ENCODE results near the gene PRKN. TPM values are rescaled to one million over a fixed set of nuclear protein-coding genes. Genes with fewer than 3 reads are reported as not detected.

Gene PRKN
- total RNA-seq, 1 donor from 2014 or later, result 5.1 TPM

DNA sequence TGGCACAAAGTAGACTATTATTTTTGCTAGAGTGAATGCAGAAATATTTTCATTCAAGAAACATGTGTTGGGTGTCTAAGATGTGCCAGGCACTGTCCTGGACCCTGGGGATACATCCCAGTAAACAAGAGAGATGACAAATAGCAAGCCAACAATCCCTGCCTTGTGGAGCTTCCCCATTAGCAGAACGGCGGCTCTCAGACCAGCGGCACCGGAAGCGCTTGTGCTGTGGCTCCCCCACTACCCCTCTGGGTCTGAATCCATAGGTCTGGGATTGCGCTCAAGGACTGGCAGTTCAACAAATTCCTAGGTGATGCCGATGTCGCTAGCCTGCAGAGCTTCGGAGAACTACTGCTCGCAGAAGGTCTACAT is 1355.2 kb downstream of the PRKN start:
- Mint-ChIP-seq H3K4me1 (ENCODE audit: unreplicated experiment) (no peaks in the 10 kb centered on the region), H3K9me3 (ENCODE audit: unreplicated experiment) (no peaks in the 10 kb centered on the region), H3K27ac (ENCODE audit: unreplicated experiment) (no peak overlapping the region), H3K27me3 (ENCODE audit: unreplicated experiment) (no peaks in the 10 kb centered on the region), H3K4me3 (ENCODE audit: unreplicated experiment) (no peak overlapping the region), H3K36me3 (ENCODE audit: low read depth, unreplicated experiment) (no peaks in the 10 kb centered on the region)
- TF ChIP-seq CTCF (IDR thresholded peaks at IDR 0.05; ENCODE audit: unreplicated experiment), result no peak
- DNase-seq (ENCODE audit: low spot score), result no peak

GRCh38 chr6:161370880-161371279 is 1356.7 kb downstream of the PRKN start:
- H3K27ac Mint-ChIP-seq (ENCODE audit: unreplicated experiment), result no peak overlapping the region
- no peaks in the 10 kb centered on the region for H3K27me3 Mint-ChIP-seq (ENCODE audit: unreplicated experiment)

DNA sequence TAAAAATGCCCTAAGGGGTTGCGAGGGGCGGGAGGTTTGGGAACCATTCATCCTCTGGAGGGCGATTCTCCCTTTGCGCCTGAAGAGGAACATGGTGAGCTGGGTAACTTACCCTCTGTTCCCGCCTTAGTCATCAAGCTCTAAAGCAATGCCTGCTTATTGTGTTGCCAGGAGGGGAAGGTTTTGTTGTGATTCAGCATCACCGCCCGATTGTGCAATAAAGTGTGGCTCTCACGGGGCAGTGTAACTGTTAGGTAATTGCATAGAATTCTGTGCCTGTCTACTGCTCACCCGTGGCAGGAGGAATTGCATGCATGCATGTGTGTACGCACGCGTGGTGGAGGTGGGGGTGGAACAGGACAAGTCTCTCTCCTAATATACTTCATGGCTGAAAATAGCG is 1358.2 kb downstream of the PRKN start:
- Mint-ChIP-seq H3K4me3 (ENCODE audit: unreplicated experiment) (no peak overlapping the region), H3K9me3 (ENCODE audit: unreplicated experiment) (no peaks in the 10 kb centered on the region), H3K4me1 (ENCODE audit: unreplicated experiment) (no peaks in the 10 kb centered on the region), H3K36me3 (ENCODE audit: low read depth, unreplicated experiment) (no peaks in the 10 kb centered on the region), H3K27me3 (ENCODE audit: unreplicated experiment) (no peaks in the 10 kb centered on the region), H3K27ac (ENCODE audit: unreplicated experiment) (no peak overlapping the region)
- DNase-seq (ENCODE audit: low spot score), result no peak
- no peak for TF ChIP-seq CTCF (IDR thresholded peaks at IDR 0.05; ENCODE audit: unreplicated experiment)

More at GRCh38 chr6:161370880-161371279, 1356.7 kb downstream of the PRKN start:
- Mint-ChIP-seq H3K9me3 (ENCODE audit: unreplicated experiment) (no peaks in the 10 kb centered on the region), H3K4me3 (ENCODE audit: unreplicated experiment) (no peak overlapping the region), H3K36me3 (ENCODE audit: low read depth, unreplicated experiment) (no peaks in the 10 kb centered on the region), H3K4me1 (ENCODE audit: unreplicated experiment) (no peaks in the 10 kb centered on the region)
- DNase-seq (ENCODE audit: low spot score), result peak; percentile 77
- TF ChIP-seq CTCF (IDR thresholded peaks at IDR 0.05; ENCODE audit: unreplicated experiment), result peak; percentile 97

GRCh38 chr6:161368514-161368913 is 1359.1 kb downstream of the PRKN start:
- no peak overlapping the region for H3K4me3 Mint-ChIP-seq (ENCODE audit: unreplicated experiment)
- H3K27ac Mint-ChIP-seq (ENCODE audit: unreplicated experiment), result no peak overlapping the region
- H3K9me3 Mint-ChIP-seq (ENCODE audit: unreplicated experiment), result peaks cover under 1% of the 10 kb centered on the region
- no peaks in the 10 kb centered on the region for H3K27me3 Mint-ChIP-seq (ENCODE audit: unreplicated experiment)
- H3K36me3 Mint-ChIP-seq (ENCODE audit: low read depth, unreplicated experiment), result peaks cover under 1% of the 10 kb centered on the region
- no peaks in the 10 kb centered on the region for H3K4me1 Mint-ChIP-seq (ENCODE audit: unreplicated experiment)
- no peak for TF ChIP-seq CTCF (IDR thresholded peaks at IDR 0.05; ENCODE audit: unreplicated experiment)
- DNase-seq (ENCODE audit: low spot score), result no peak

DNA sequence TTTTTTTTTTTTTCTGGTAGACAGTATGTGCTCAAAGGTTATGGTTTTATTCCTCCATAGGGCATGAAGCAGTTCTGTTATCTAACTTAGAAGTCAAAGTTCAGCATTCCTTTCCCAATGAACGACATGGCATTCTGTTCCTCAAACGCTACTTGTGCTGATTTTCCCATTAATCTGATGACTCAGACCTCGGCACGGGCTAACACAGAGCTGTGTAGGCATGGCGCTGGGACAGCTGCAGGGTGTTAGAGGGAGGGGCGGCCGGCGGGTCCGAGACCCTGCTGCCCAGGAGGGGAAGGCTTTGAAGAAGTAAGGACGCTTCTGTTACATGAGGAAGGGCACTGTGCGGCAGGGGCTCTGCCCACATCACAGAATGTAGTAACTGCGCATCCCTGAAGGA is 1360.1 kb downstream of the PRKN start:
- no peak overlapping the region for H3K27ac Mint-ChIP-seq (ENCODE audit: unreplicated experiment)

More for the DNA sequence above, 1360.1 kb downstream of the PRKN start:
- Mint-ChIP-seq H3K4me3 (ENCODE audit: unreplicated experiment) (no peak overlapping the region), H3K27me3 (ENCODE audit: unreplicated experiment) (no peaks in the 10 kb centered on the region), H3K36me3 (ENCODE audit: low read depth, unreplicated experiment) (peaks cover 4% of the 10 kb centered on the region), H3K9me3 (ENCODE audit: unreplicated experiment) (peaks cover 4% of the 10 kb centered on the region), H3K4me1 (ENCODE audit: unreplicated experiment) (no peaks in the 10 kb centered on the region)
- DNase-seq (ENCODE audit: low spot score), result no peak
- TF ChIP-seq CTCF (IDR thresholded peaks at IDR 0.05; ENCODE audit: unreplicated experiment), result no peak
